Stimulated activated CD8-positive, alpha-beta memory T cell treated with anti-CD3 and anti-CD28 coated beads, Interleukin-4, amount 100 ng/mL, for 4 hours (primary cell): ENCODE measurements around the gene STYK1.
"Not testable (repeated sequence)": the region's sequence is repeated elsewhere in the genome, so short reads cannot be mapped to it uniquely, and the experiment has no call there.

Source experiments
- DNase-seq, 2 donors: peaks; one replicate each; pipeline ENCODE4 v3.0.0-alpha.2; 2020; ENCODE audit warnings: low read depth in 2 of 2, low spot score in 1 of 2

The STYK1 gene

GRCh38 chr12:10690906-10691305 lies 17.1 kb upstream of the STYK1 start:
- no peak for DNase-seq

- no peak for DNase-seq
Measured at GRCh38 chr12:10689146-10689545, 15.3 kb upstream of the STYK1 start.

GRCh38 chr12:10688042-10688441 lies 14.2 kb upstream of the STYK1 start:
- DNase-seq, result no peak

- DNase-seq, result no peak
Measured at GRCh38 chr12:10672231-10672868, 1.5 kb downstream of the STYK1 start.

GRCh38 chr12:10669533-10669932 lies 4.3 kb downstream of the STYK1 start:
- DNase-seq, result no peak

GRCh38 chr12:10668526-10668925 lies 5.3 kb downstream of the STYK1 start:
- no peak for DNase-seq

GRCh38 chr12:10667581-10667980 lies 6.3 kb downstream of the STYK1 start:
- DNase-seq, result no peak

- DNase-seq, result no peak
Measured at GRCh38 chr12:10664499-10664898, 9.4 kb downstream of the STYK1 start.

GRCh38 chr12:10663869-10664268 lies 10.0 kb downstream of the STYK1 start:
- no peak for DNase-seq

GRCh38 chr12:10661338-10661737 lies 12.5 kb downstream of the STYK1 start:
- DNase-seq, result no peak

- DNase-seq, result no peak
Measured at GRCh38 chr12:10654003-10654402, 19.8 kb downstream of the STYK1 start.

GRCh38 chr12:10652192-10652591 lies 21.7 kb downstream of the STYK1 start:
- DNase-seq, result no peak

GRCh38 chr12:10646576-10646975 lies 27.3 kb downstream of the STYK1 start:
- not testable (repeated sequence) for DNase-seq

GRCh38 chr12:10645910-10646309 lies 27.9 kb downstream of the STYK1 start:
- no peak for DNase-seq

- no peak for DNase-seq
Measured at GRCh38 chr12:10641735-10642500, 31.9 kb downstream of the STYK1 start.

- DNase-seq, result no peak
Measured at GRCh38 chr12:10638728-10639127, 35.1 kb downstream of the STYK1 start.

GRCh38 chr12:10636611-10637010 lies 37.2 kb downstream of the STYK1 start:
- no peak for DNase-seq

- no peak for DNase-seq
Measured at GRCh38 chr12:10636124-10636523, 37.7 kb downstream of the STYK1 start.

- no peak for DNase-seq
Measured at GRCh38 chr12:10635306-10635705, 38.5 kb downstream of the STYK1 start.

GRCh38 chr12:10634427-10634826 lies 39.4 kb downstream of the STYK1 start:
- DNase-seq, result no peak

- no peak for DNase-seq
Measured at GRCh38 chr12:10633541-10633940, 40.3 kb downstream of the STYK1 start.

- no peak for DNase-seq
Measured at GRCh38 chr12:10632226-10632625, 41.6 kb downstream of the STYK1 start.

- DNase-seq, result no peak
Measured at GRCh38 chr12:10624605-10625004, 49.2 kb downstream of the STYK1 start.
